ENCODE data around the gene KCTD1.

KCTD1 gene

DNA sequence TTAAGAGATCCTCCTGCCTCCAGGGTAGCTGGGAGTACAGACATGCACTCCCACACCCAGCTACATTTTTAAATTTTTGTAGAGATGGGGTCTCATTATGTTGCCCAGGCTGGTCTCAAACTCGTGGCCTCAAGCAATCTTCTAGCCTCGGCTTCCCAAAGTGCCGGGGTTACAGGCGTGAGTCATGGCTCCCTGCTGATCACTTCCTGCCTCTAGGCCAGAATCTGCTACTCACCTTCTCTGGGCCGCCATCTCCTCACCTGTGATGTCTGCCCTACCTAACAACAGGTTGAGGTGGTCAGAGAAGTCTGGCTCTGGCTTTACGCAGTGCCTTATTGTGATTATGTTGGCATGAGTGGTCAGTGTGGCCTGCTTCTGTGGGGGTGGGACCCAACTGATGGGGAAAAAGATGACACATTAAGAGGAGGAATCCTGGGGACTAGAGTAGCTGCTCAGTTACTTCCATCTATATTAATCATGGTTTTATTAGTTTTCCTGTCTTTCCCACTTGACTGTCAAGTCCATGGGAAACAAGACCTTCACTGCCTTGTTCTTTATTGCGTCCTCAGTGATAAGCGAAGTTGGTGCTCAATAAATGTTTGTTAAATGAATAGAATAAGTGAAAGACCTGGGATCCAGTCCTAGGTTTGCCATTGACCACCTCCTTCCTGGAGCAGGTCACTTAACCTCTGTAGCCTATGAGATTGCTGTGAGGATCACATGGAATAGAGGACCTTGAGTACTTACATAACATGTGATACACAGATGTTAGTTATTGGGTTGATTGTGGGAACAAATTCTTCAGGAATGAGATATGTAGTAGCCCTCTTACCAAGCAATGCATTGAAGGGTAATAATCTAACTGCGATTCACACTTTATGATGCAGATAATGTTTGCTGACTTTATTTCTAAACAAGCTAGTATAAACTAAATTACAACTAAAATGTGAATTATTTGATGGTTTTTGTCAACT, 15.7 kb downstream of the KCTD1 start:
- Histone ChIP-seq H3K4me3 (ENCODE audit: low read depth in 1 of 2, low read length in 2 of 2) (no peak overlapping the region), H3K27ac (ENCODE audit: low read length) (no peak overlapping the region)

DNA sequence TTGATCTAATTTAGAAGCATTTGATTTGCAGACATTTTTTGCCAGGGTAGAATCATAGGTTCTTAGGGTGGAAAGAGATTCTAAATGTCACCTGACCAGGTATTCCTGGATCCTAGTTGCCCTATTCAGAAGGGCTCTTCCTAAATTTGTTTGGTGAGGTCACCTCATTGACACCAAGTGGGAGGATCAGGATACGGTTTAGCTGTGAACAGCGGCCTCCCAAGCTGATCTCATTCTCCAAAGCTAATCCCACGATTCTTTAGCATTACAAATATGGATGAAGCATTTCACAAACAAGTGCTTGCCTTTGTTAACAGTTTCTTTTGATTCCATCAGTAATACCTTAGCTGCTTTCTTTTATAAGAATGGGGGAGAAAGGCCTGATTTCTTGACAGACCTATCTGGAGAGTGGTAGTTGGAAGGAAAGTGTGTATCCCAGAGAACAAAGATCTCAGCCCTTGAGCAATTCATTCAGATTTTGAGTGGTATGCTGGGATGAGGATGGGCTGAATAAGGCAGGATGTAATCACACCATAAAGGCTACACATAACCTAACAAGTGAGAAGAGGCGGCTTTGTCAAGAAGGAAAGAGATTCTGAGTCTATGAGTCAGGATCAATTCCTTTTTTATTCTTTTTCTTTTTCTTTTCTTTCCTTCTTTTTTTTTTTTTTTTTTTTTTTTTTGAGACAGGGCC, 16.6 kb downstream of the KCTD1 start:
- Histone ChIP-seq H3K36me3 (ENCODE audit: control insufficient read depth in 1 of 2, insufficient read depth in 2 of 2, low read length in 2 of 2) (no peaks in the 10 kb centered on the region), H3K27me3 (ENCODE audit: low read depth, low read length) (no peaks in the 10 kb centered on the region), H3K4me3 (ENCODE audit: low read depth in 1 of 2, low read length in 2 of 2) (no peak overlapping the region), H3K9me3 (ENCODE audit: control insufficient read depth in 1 of 2, low read length in 2 of 2) (no peaks in the 10 kb centered on the region), H3K27ac (ENCODE audit: low read length) (no peak overlapping the region), H3K4me1 (ENCODE audit: control insufficient read depth in 1 of 2, insufficient read depth in 2 of 2, low read length in 2 of 2) (no peaks in the 10 kb centered on the region)

More for the DNA sequence above, 15.7 kb downstream of the KCTD1 start:
- Histone ChIP-seq H3K27me3 (ENCODE audit: low read depth, low read length) (no peaks in the 10 kb centered on the region), H3K36me3 (ENCODE audit: control insufficient read depth in 1 of 2, insufficient read depth in 2 of 2, low read length in 2 of 2) (no peaks in the 10 kb centered on the region), H3K9me3 (ENCODE audit: control insufficient read depth in 1 of 2, low read length in 2 of 2) (no peaks in the 10 kb centered on the region), H3K4me1 (ENCODE audit: control insufficient read depth in 1 of 2, insufficient read depth in 2 of 2, low read length in 2 of 2) (no peaks in the 10 kb centered on the region)

DNA sequence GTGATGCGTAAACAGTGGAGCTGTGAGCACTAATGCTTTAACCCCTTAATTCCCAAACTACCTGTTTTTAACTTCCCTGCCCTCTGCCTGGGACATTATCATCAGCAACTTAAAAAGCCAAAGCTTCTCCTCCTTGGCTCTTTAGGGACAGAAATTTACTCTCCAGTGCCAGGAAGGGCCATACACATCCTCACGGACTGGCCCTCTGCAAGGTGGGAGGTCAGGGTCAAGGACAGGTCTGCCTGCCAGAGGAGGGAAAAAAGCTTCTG, 21.5 kb downstream of the KCTD1 start:
- no peaks in the 10 kb centered on the region for H3K4me1 ChIP-seq (ENCODE audit: control insufficient read depth in 1 of 2, insufficient read depth in 2 of 2, low read length in 2 of 2)
- no peaks in the 10 kb centered on the region for H3K27me3 ChIP-seq (ENCODE audit: low read depth, low read length)
- no peak overlapping the region for H3K4me3 ChIP-seq (ENCODE audit: low read depth in 1 of 2, low read length in 2 of 2)
- no peaks in the 10 kb centered on the region for H3K36me3 ChIP-seq (ENCODE audit: control insufficient read depth in 1 of 2, insufficient read depth in 2 of 2, low read length in 2 of 2)
- H3K9me3 ChIP-seq (ENCODE audit: control insufficient read depth in 1 of 2, low read length in 2 of 2): no peaks in the 10 kb centered on the region
- no peak overlapping the region for H3K27ac ChIP-seq (ENCODE audit: low read length)

DNA sequence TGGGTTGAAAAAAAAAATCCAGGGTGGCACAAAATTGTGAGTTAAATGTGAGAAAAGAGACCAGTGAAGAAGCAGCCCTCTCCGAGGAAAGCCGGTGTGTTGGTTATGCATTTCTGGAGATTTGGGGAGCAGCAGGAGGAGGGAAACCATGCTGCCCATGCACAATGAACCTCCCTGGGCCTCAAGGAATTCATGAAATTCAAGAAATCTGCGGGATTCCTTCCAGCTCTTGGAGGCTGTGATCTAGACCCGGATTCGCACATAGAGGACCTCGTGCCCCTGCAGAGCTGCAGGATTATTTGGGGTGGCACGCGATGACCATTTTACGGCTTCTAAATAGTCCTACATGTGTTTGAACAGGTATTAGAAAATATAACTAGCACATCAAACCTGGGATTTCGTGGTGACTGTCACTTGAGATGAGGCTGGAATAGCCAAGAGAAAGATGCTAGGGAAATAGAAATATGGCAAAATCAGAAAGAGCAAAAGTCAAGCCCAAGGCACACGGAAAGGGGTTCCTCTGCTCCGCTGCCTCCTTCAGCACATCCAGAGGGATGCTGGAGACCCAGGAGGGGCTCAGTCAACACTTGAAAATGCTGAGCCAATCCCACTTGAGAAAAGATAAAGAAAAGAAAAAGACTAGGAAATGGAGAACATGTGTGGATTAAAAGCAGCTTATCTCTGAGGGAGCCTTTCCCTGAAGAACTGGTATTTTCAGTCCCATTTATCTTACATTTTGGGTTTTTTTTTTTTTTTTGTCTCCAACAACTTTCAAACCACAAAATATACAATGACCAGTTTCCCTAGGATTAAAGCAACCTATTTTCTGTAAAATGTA, 22.0 kb downstream of the KCTD1 start:
- Histone ChIP-seq H3K4me1 (ENCODE audit: control insufficient read depth in 1 of 2, insufficient read depth in 2 of 2, low read length in 2 of 2) (no peaks in the 10 kb centered on the region), H3K4me3 (ENCODE audit: low read depth in 1 of 2, low read length in 2 of 2) (no peak overlapping the region), H3K36me3 (ENCODE audit: control insufficient read depth in 1 of 2, insufficient read depth in 2 of 2, low read length in 2 of 2) (no peaks in the 10 kb centered on the region), H3K9me3 (ENCODE audit: control insufficient read depth in 1 of 2, low read length in 2 of 2) (no peaks in the 10 kb centered on the region), H3K27ac (ENCODE audit: low read length) (no peak overlapping the region), H3K27me3 (ENCODE audit: low read depth, low read length) (no peaks in the 10 kb centered on the region)

DNA sequence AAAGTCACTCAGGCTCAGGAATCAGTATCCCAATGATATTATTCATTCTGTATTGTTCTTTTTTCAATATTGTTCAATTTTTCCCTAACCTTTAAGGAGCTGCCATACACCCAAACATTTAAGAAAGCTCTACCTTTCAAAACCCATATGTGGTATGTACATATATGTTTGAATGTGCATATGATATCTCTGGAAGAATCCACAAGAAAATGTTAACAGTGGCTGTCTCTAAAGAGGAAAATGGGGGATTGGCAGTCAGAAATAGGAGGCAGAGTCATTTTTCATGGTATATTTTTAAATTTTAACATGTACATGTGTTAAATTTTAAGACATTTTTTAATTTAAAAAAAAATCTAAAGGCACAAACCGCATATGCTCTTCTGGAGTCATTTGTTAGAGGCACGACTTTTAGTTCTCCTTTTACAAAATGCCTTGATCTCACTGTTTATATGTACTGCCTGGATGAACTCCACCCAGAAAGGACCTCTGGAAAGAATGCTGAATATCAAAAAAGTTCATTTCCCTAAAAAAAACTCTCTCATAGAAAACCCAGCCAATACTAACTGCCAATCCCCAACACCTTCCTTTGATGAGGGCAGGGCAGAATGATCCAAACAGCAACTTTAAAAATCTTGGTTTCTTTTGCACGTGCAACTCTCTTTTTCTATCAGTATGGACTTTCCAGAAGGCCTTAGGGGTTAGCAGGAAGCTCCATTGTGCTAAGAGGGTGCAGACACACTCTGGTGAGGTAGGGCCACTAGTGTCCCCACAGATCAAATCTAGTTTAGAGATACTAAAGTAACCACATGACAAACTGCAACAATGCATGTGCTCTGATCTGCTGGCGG, 23.6 kb downstream of the KCTD1 start:
- Histone ChIP-seq H3K4me3 (ENCODE audit: low read depth in 1 of 2, low read length in 2 of 2) (no peak overlapping the region), H3K4me1 (ENCODE audit: control insufficient read depth in 1 of 2, insufficient read depth in 2 of 2, low read length in 2 of 2) (no peaks in the 10 kb centered on the region), H3K27me3 (ENCODE audit: low read depth, low read length) (no peaks in the 10 kb centered on the region), H3K27ac (ENCODE audit: low read length) (no peak overlapping the region), H3K36me3 (ENCODE audit: control insufficient read depth in 1 of 2, insufficient read depth in 2 of 2, low read length in 2 of 2) (no peaks in the 10 kb centered on the region), H3K9me3 (ENCODE audit: control insufficient read depth in 1 of 2, low read length in 2 of 2) (no peaks in the 10 kb centered on the region)

DNA sequence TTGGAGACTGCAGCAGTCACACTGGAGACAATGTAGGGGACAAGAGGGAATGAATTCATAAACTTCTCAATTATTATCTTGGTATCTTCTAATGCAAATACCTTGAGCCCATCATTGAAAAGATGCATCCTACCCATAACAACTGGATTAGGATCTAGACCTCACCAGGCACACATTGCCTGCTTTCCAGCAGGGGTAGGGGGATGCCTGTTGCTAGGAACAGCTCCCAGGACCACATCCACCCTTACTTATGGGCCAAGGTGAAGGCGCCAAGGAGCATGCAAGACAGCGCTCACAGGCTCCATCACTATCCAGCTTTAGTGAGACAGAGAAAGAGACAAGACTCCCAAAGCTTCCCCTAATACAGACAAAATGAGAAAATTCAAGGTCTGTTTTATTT, 24.4 kb downstream of the KCTD1 start:
- H3K27me3 ChIP-seq (ENCODE audit: low read depth, low read length): no peaks in the 10 kb centered on the region

DNA sequence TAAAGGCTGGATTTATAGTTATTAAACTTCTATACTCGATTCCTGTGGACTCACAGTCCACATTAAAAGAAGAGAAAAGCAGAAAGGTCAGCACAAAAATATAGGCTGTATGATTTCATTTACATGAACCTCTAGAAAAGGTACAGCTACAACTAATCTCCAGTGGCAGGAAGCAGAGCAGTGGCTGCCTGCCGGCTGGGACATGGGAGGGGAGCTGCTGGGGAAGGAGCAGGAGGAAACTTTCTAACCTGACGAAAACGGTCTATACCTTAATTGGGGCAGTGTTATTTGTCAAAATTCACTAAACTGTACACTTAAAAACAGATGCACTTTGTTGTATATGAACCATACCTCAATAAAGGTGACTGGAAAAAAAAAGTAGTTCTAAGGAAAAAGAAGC, 26.7 kb downstream of the KCTD1 start:
- Histone ChIP-seq H3K27me3 (ENCODE audit: low read depth, low read length) (no peaks in the 10 kb centered on the region), H3K27ac (ENCODE audit: low read length) (no peak overlapping the region), H3K36me3 (ENCODE audit: control insufficient read depth in 1 of 2, insufficient read depth in 2 of 2, low read length in 2 of 2) (no peaks in the 10 kb centered on the region), H3K9me3 (ENCODE audit: control insufficient read depth in 1 of 2, low read length in 2 of 2) (no peaks in the 10 kb centered on the region), H3K4me1 (ENCODE audit: control insufficient read depth in 1 of 2, insufficient read depth in 2 of 2, low read length in 2 of 2) (no peaks in the 10 kb centered on the region), H3K4me3 (ENCODE audit: low read depth in 1 of 2, low read length in 2 of 2) (no peak overlapping the region)

More for the DNA sequence above, 24.4 kb downstream of the KCTD1 start:
- no peak overlapping the region for H3K27ac ChIP-seq (ENCODE audit: low read length)
- H3K4me3 ChIP-seq (ENCODE audit: low read depth in 1 of 2, low read length in 2 of 2): no peak overlapping the region
- no peaks in the 10 kb centered on the region for H3K36me3 ChIP-seq (ENCODE audit: control insufficient read depth in 1 of 2, insufficient read depth in 2 of 2, low read length in 2 of 2)
- no peaks in the 10 kb centered on the region for H3K4me1 ChIP-seq (ENCODE audit: control insufficient read depth in 1 of 2, insufficient read depth in 2 of 2, low read length in 2 of 2)
- no peaks in the 10 kb centered on the region for H3K9me3 ChIP-seq (ENCODE audit: control insufficient read depth in 1 of 2, low read length in 2 of 2)

DNA sequence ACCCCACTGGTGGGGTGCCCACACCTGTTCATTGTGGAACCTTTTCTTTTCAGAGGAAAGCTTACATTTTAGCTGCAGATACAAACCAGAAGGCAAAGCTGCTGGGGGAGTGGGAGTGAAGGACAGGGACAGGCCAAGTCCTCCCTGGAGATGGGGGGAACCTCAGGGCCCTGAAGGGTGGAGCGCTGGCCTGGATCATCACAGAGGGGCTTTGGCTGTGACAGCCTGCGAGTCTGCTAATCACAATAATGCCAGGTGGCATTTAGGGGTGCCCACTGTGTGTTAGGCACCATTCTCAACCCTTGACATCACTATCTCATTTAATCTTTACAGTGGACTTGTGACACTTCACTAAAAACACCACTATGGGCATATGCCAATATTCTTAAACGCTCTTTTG, 27.4 kb downstream of the KCTD1 start:
- Histone ChIP-seq H3K27ac (ENCODE audit: low read length) (no peak overlapping the region), H3K27me3 (ENCODE audit: low read depth, low read length) (no peaks in the 10 kb centered on the region), H3K9me3 (ENCODE audit: control insufficient read depth in 1 of 2, low read length in 2 of 2) (no peaks in the 10 kb centered on the region), H3K4me3 (ENCODE audit: low read depth in 1 of 2, low read length in 2 of 2) (no peak overlapping the region), H3K36me3 (ENCODE audit: control insufficient read depth in 1 of 2, insufficient read depth in 2 of 2, low read length in 2 of 2) (no peaks in the 10 kb centered on the region), H3K4me1 (ENCODE audit: control insufficient read depth in 1 of 2, insufficient read depth in 2 of 2, low read length in 2 of 2) (no peaks in the 10 kb centered on the region)

DNA sequence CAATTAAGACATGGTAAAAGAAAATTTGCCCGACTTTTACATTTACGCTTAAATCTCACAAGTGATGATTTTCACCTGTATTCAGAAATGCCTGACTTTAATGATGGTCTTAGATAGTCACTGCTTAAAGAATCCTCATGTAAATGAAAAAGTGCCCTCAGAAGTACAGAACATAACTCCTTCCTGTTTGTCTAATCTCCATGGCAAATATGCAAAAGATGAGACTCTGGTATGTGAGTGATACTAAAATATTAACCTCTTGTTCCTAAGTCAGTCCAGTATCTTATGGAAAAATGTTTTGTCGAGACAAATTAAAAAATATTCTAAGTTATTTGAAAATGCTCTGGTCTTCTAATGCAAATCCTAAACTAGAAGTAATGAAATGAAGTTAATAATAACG, 29.2 kb downstream of the KCTD1 start:
- Histone ChIP-seq H3K9me3 (ENCODE audit: control insufficient read depth in 1 of 2, low read length in 2 of 2) (no peaks in the 10 kb centered on the region), H3K4me1 (ENCODE audit: control insufficient read depth in 1 of 2, insufficient read depth in 2 of 2, low read length in 2 of 2) (no peaks in the 10 kb centered on the region), H3K27me3 (ENCODE audit: low read depth, low read length) (no peaks in the 10 kb centered on the region), H3K27ac (ENCODE audit: low read length) (no peak overlapping the region), H3K36me3 (ENCODE audit: control insufficient read depth in 1 of 2, insufficient read depth in 2 of 2, low read length in 2 of 2) (no peaks in the 10 kb centered on the region), H3K4me3 (ENCODE audit: low read depth in 1 of 2, low read length in 2 of 2) (no peak overlapping the region)

DNA sequence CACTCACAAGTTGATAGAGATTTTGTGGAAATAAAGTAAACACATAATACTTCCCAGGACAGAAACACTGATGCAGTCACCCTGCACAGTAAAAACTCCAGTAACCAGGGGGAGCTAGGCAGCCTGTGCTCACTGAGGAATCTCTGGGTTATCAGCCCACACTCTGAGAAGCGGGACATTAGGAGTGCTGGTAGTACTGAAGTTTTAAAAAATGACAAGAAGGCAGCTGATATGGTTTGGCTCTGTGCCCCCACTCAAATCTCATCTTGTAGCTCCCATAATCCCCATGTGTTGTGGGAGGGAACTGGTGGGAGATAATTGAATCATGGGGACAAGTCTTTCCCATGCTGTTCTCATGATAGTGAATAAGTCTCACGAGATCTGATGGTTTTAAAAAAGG, 31.4 kb downstream of the KCTD1 start:
- H3K4me3 ChIP-seq (ENCODE audit: low read depth in 1 of 2, low read length in 2 of 2): no peak overlapping the region
- no peaks in the 10 kb centered on the region for H3K36me3 ChIP-seq (ENCODE audit: control insufficient read depth in 1 of 2, insufficient read depth in 2 of 2, low read length in 2 of 2)
- no peaks in the 10 kb centered on the region for H3K4me1 ChIP-seq (ENCODE audit: control insufficient read depth in 1 of 2, insufficient read depth in 2 of 2, low read length in 2 of 2)
- no peaks in the 10 kb centered on the region for H3K9me3 ChIP-seq (ENCODE audit: control insufficient read depth in 1 of 2, low read length in 2 of 2)
- no peak overlapping the region for H3K27ac ChIP-seq (ENCODE audit: low read length)
- H3K27me3 ChIP-seq (ENCODE audit: low read depth, low read length): no peaks in the 10 kb centered on the region

All from muscle layer of duodenum (tissue), 2 donors.